KMS-11 (cell line): ENCODE measurements around the gene GLRX.

Experiments used
- H2AFZ ChIP-seq: fragments of 200-600 bp; sonication (generic); 2 replicates; pipeline ENCODE4 v1.6.1; 2016; ENCODE audit warnings: antibody characterized with exemption, mixed run types, low read depth
- H3K27ac ChIP-seq: fragments of 200-600 bp; sonication (generic); 2 replicates; pipeline ENCODE4 v1.6.1; 2016; ENCODE audit warnings: mild to moderate bottlenecking, mixed run types
- H3K27me3 ChIP-seq: fragments of 200-600 bp; sonication (generic); 2 replicates; pipeline ENCODE4 v1.6.1; 2017; ENCODE audit warnings: mild to moderate bottlenecking, low read depth, mixed run types, moderate library complexity; ENCODE audit not compliant: insufficient read depth
- H3K36me3 ChIP-seq: fragments of 200-600 bp; sonication (generic); 2 replicates; pipeline ENCODE4 v1.6.1; 2017; ENCODE audit warnings: mild to moderate bottlenecking, mixed run types; ENCODE audit not compliant: insufficient read depth
- H3K4me1 ChIP-seq: fragments of 200-600 bp; sonication (generic); 2 replicates; pipeline ENCODE4 v1.6.1; 2016; ENCODE audit warnings: mild to moderate bottlenecking, low read depth, mixed run types; ENCODE audit not compliant: poor library complexity, severe bottlenecking
- H3K4me2 ChIP-seq: fragments of 200-600 bp; sonication (generic); 2 replicates; pipeline ENCODE4 v1.7.0; 2016; ENCODE audit warnings: mild to moderate bottlenecking, mixed run types
- H3K4me3 ChIP-seq: fragments of 200-600 bp; sonication (generic); IDR thresholded peaks from 2 replicates; pipeline ENCODE4 v1.6.1; 2017; ENCODE audit warnings: low read depth, low read length, mixed read lengths; ENCODE audit not compliant: insufficient read depth
- H3K79me2 ChIP-seq: fragments of 200-600 bp; sonication (generic); 2 replicates; pipeline ENCODE4 v1.6.1; 2016; ENCODE audit warnings: low read depth, mixed run types; ENCODE audit not compliant: insufficient read depth
- H3K9ac ChIP-seq: fragments of 200-600 bp; sonication (generic); 2 replicates; pipeline ENCODE4 v1.6.1; 2016; ENCODE audit warnings: mild to moderate bottlenecking, mixed run types
- H4K20me1 ChIP-seq: fragments of 200-600 bp; sonication (generic); 2 replicates; pipeline ENCODE4 v1.6.1; 2016; ENCODE audit warnings: mild to moderate bottlenecking, mixed run types; ENCODE audit not compliant: insufficient read depth
- TF ChIP-seq, protein P1 (sequence below): fragments of 200-600 bp; sonication (generic); conservative IDR thresholded peaks from 2 replicates; pipeline ENCODE4 v1.6.1; 2017; ENCODE audit warnings: low read depth, mild to moderate bottlenecking, antibody characterized with exemption, low read length, moderate library complexity, mixed read lengths

GLRX gene

GRCh38 chr5:95863383-95863757 is 40.8 kb upstream of the GLRX start:
- no peak overlapping the region for H3K4me3 ChIP-seq
- no peaks in the 10 kb centered on the region for H4K20me1 ChIP-seq
- no peak overlapping the region for H3K27ac ChIP-seq
- H2AFZ ChIP-seq: no peak overlapping the region
- no peaks in the 10 kb centered on the region for H3K36me3 ChIP-seq
- H3K79me2 ChIP-seq: no peaks in the 10 kb centered on the region
- peaks cover 17% of the 10 kb centered on the region for H3K4me1 ChIP-seq
- H3K9ac ChIP-seq: no peak overlapping the region
- H3K27me3 ChIP-seq: no peaks in the 10 kb centered on the region
- TF ChIP-seq, protein P1, sequence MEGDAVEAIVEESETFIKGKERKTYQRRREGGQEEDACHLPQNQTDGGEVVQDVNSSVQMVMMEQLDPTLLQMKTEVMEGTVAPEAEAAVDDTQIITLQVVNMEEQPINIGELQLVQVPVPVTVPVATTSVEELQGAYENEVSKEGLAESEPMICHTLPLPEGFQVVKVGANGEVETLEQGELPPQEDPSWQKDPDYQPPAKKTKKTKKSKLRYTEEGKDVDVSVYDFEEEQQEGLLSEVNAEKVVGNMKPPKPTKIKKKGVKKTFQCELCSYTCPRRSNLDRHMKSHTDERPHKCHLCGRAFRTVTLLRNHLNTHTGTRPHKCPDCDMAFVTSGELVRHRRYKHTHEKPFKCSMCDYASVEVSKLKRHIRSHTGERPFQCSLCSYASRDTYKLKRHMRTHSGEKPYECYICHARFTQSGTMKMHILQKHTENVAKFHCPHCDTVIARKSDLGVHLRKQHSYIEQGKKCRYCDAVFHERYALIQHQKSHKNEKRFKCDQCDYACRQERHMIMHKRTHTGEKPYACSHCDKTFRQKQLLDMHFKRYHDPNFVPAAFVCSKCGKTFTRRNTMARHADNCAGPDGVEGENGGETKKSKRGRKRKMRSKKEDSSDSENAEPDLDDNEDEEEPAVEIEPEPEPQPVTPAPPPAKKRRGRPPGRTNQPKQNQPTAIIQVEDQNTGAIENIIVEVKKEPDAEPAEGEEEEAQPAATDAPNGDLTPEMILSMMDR: no peak
- no peak overlapping the region for H3K4me2 ChIP-seq

GRCh38 chr5:95862671-95863382 is 40.3 kb upstream of the GLRX start:
- Histone ChIP-seq H4K20me1 (no peaks in the 10 kb centered on the region), H3K36me3 (no peaks in the 10 kb centered on the region), H3K27ac (no peak overlapping the region), H2AFZ (no peak overlapping the region), H3K4me2 (no peak overlapping the region), H3K79me2 (no peaks in the 10 kb centered on the region), H3K4me1 (peaks cover 13% of the 10 kb centered on the region), H3K27me3 (no peaks in the 10 kb centered on the region), H3K9ac (no peak overlapping the region), H3K4me3 (no peak overlapping the region)
- TF ChIP-seq, protein P1: no peak

DNA sequence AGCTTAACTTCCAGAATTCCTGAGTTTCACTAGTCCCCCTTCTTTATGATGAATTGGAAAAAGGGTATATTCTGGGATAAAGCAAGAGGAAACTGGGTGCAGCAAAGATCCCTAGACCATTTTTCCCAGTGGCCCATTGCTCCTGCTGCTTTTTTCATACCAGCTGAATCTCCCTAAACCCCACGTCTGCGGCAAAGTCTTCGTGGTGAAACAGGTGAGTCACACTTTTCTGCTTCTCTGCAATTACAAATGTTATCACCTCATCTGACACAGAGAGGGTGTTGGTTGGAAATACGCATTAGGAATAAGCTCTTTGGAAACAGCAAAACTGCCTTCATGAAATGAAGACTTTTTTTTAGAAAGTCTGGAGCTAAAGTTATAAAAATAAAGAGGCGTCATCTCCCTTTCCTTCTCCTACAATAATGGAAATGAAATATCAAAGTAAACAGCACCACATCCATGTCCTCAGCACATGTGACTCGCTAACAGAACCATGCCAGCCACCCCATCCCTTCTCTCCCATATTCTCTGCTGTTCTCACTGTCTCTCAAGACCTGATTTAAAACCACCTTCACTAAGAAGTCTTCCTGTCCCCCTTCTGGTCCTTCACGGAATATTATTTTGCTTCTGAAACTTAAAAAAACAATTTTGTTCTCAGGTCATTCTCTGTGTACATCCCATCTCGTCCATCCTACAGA is 39.5 kb upstream of the GLRX start:
- no peak overlapping the region for H3K4me2 ChIP-seq
- H3K79me2 ChIP-seq: no peaks in the 10 kb centered on the region
- no peak overlapping the region for H3K27ac ChIP-seq
- H4K20me1 ChIP-seq: no peaks in the 10 kb centered on the region
- no peaks in the 10 kb centered on the region for H3K36me3 ChIP-seq
- no peak overlapping the region for H2AFZ ChIP-seq
- no peak overlapping the region for H3K4me3 ChIP-seq
- TF ChIP-seq, protein P1: no peak
- H3K9ac ChIP-seq: no peak overlapping the region
- H3K4me1 ChIP-seq: peaks cover 10% of the 10 kb centered on the region
- no peaks in the 10 kb centered on the region for H3K27me3 ChIP-seq

GRCh38 chr5:95861221-95861863 is 38.8 kb upstream of the GLRX start:
- Histone ChIP-seq H3K27ac (no peak overlapping the region), H3K4me3 (no peak overlapping the region), H2AFZ (no peak overlapping the region), H3K27me3 (no peaks in the 10 kb centered on the region), H3K79me2 (no peaks in the 10 kb centered on the region), H3K4me1 (peaks cover 10% of the 10 kb centered on the region), H3K4me2 (no peak overlapping the region), H3K9ac (no peak overlapping the region), H4K20me1 (no peaks in the 10 kb centered on the region), H3K36me3 (no peaks in the 10 kb centered on the region)
- TF ChIP-seq, protein P1: no peak
